SU-DHL-6 (cell line): ENCODE results near the gene RACGAP1.

Source experiments
- H2AFZ ChIP-seq: fragments of 200-600 bp; sonication (generic); 2 replicates; pipeline ENCODE4 v1.6.1; 2014; ENCODE audit warnings: low read depth, mild to moderate bottlenecking, moderate library complexity, mixed read lengths, antibody characterized with exemption, low read length; ENCODE audit not compliant: severe bottlenecking
- H3F3A ChIP-seq: fragments of 200-600 bp; shearing (Covaris generic); 2 replicates; pipeline ENCODE4 v1.6.0; 2016; ENCODE audit warnings: antibody characterized with exemption, mild to moderate bottlenecking; ENCODE audit not compliant: insufficient read depth
- H3K27ac ChIP-seq: fragments of 200-600 bp; sonication (generic); 2 replicates; pipeline ENCODE4 v1.5.1; 2016; ENCODE audit warnings: low read depth, mild to moderate bottlenecking, low read length, moderate library complexity, mixed read lengths
- H3K27me3 ChIP-seq: fragments of 200-600 bp; sonication (generic), shearing (Covaris generic); 2 replicates; pipeline ENCODE4 v1.6.0; 2014; ENCODE audit warnings: mild to moderate bottlenecking, low read length
- H3K36me3 ChIP-seq: fragments of 200-600 bp; sonication (generic); 2 replicates; pipeline ENCODE4 v1.6.1; 2014; ENCODE audit warnings: mild to moderate bottlenecking, low read length, mixed read lengths
- H3K4me2 ChIP-seq: fragments of 300-600, 200-600 bp; shearing (Covaris generic), sonication (generic); 2 replicates; pipeline ENCODE4 v1.6.0; 2014; ENCODE audit warnings: low read length, low read depth, mild to moderate bottlenecking; ENCODE audit not compliant: poor library complexity, severe bottlenecking
- H3K4me3 ChIP-seq: fragments of 200-600 bp; sonication (generic); 2 replicates; pipeline ENCODE4 v1.5.1; 2014; ENCODE audit warnings: antibody characterized with exemption, low read length, mild to moderate bottlenecking, mixed read lengths; ENCODE audit not compliant: insufficient read depth, poor library complexity, severe bottlenecking
- H3K79me2 ChIP-seq: fragments of 200-600 bp; sonication (generic); 2 replicates; pipeline ENCODE4 v1.6.1; 2014; ENCODE audit warnings: mild to moderate bottlenecking, low read length, moderate library complexity; ENCODE audit not compliant: insufficient read depth
- H3K9ac ChIP-seq: fragments of 200-600 bp; sonication (generic); 2 replicates; pipeline ENCODE4 v1.7.0; 2014; ENCODE audit warnings: mild to moderate bottlenecking, low read length
- H3K9me2 ChIP-seq: fragments of 200-600 bp; sonication (generic); replicated peaks from 2 replicates; pipeline ENCODE4 v1.6.1; 2014; ENCODE audit warnings: low read length; ENCODE audit not compliant: insufficient read depth
- H3K9me3 ChIP-seq: fragments of 200-600 bp; sonication (generic); 2 replicates; pipeline ENCODE4 v1.6.1; 2014; ENCODE audit warnings: low read length, mixed read lengths; ENCODE audit not compliant: insufficient read depth
- H4K20me1 ChIP-seq: fragments of 200-600 bp; sonication (generic); 2 replicates; pipeline ENCODE4 v1.6.1; 2014; ENCODE audit warnings: low read depth, mild to moderate bottlenecking, antibody characterized with exemption, low read length, moderate library complexity, mixed read lengths
- CTCF ChIP-seq: fragments of 200-600 bp; sonication (generic); IDR thresholded peaks from one replicate; pipeline ENCODE4 v1.5.1; 2017; ENCODE audit warnings: antibody characterized with exemption, mild to moderate bottlenecking, low read length, moderate library complexity; ENCODE audit not compliant: insufficient read depth, poor library complexity, severe bottlenecking
- EZH2phosphoT487 ChIP-seq: fragments of 200-600 bp; sonication (generic), shearing (Covaris generic); conservative IDR thresholded peaks from 2 replicates; pipeline ENCODE4 v1.6.1; 2018; ENCODE audit warnings: mild to moderate bottlenecking, antibody characterized with exemption, low read length, moderate library complexity, mixed read lengths

The RACGAP1 gene

GRCh38 chr12:50069069-50069468 lies 43.8 kb upstream of the RACGAP1 start:
- TF ChIP-seq CTCF = no peak
- no peak for TF ChIP-seq EZH2phosphoT487
- H3K27ac ChIP-seq = no peak overlapping the region

DNA sequence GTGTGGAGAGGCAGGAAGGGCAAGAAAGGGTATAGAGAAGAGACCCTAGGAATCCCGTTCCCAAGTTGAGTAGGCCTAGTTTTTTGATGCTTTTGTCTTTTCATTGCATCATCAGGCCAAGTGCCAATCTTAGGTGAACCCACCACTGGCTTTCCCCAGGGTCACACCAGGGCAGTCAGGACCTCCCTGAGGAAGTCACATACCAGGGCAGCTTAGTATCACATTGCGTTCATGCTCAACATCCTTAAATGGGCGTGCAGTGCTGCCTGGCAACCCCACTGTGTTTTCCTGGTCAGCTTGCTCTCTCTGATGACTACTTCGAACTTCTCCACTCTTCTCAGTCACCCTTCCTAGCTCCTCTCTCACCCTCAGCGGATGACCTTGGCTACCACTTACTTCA lies 41.1 kb upstream of the RACGAP1 start:
- H3K9me3 ChIP-seq = no peaks in the 10 kb centered on the region
- H4K20me1 ChIP-seq = no peaks in the 10 kb centered on the region
- TF ChIP-seq CTCF = no peak
- no peak for TF ChIP-seq EZH2phosphoT487
- H3K9ac ChIP-seq = no peak overlapping the region
- no peaks in the 10 kb centered on the region for H3K36me3 ChIP-seq
- H3K9me2 ChIP-seq = no peaks in the 10 kb centered on the region
- no peaks in the 10 kb centered on the region for H3K79me2 ChIP-seq
- H3K27ac ChIP-seq = no peak overlapping the region
- H3K4me2 ChIP-seq = no peak overlapping the region
- no peaks in the 10 kb centered on the region for H3F3A ChIP-seq
- H2AFZ ChIP-seq = no peak overlapping the region
- H3K4me3 ChIP-seq = no peak overlapping the region
- H3K27me3 ChIP-seq = no peaks in the 10 kb centered on the region

More at GRCh38 chr12:50069069-50069468, 43.8 kb upstream of the RACGAP1 start:
- Histone ChIP-seq H3K9me2 (no peaks in the 10 kb centered on the region), H3F3A (no peaks in the 10 kb centered on the region), H2AFZ (no peak overlapping the region), H3K9ac (no peak overlapping the region), H3K36me3 (no peaks in the 10 kb centered on the region), H3K4me3 (no peak overlapping the region), H3K79me2 (no peaks in the 10 kb centered on the region), H3K9me3 (no peaks in the 10 kb centered on the region), H4K20me1 (no peaks in the 10 kb centered on the region), H3K27me3 (no peaks in the 10 kb centered on the region), H3K4me2 (no peak overlapping the region)

DNA sequence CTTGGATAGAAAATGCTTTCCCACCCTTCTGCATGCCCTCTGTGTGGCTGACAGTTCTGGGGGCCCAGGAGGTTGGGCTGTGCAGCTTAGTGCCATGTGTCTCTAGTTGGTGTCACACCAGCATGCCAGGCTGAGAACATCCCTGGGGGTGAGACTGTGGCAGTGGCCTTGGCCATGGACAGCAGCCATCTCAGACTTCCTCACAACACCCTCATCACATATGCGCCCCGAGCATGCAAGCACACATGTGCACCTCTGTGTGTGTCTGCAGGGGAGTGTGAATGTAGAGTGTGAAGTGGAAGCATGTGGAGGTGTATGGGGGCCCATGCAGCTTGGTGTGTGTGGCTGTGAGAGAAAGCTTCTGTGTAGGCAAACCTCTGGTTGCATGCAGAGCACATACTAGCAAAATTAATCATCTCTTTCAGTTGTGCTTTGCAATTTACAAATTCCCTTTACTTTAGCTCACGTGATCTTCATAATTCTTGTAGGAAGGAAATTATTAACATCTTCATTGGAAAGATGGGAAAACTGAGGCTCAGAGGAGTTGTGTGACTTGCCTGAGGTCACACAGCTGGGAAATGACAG lies 40.5 kb upstream of the RACGAP1 start:
- no peak overlapping the region for H2AFZ ChIP-seq
- no peaks in the 10 kb centered on the region for H3K9me3 ChIP-seq
- TF ChIP-seq CTCF = no peak
- TF ChIP-seq EZH2phosphoT487 = no peak

More for the DNA sequence above, 40.5 kb upstream of the RACGAP1 start:
- Histone ChIP-seq H3K9me2 (no peaks in the 10 kb centered on the region), H3F3A (no peaks in the 10 kb centered on the region), H3K79me2 (no peaks in the 10 kb centered on the region), H3K27me3 (no peaks in the 10 kb centered on the region), H3K4me3 (no peak overlapping the region), H3K4me2 (no peak overlapping the region), H3K9ac (no peak overlapping the region), H3K27ac (no peak overlapping the region), H3K36me3 (no peaks in the 10 kb centered on the region), H4K20me1 (no peaks in the 10 kb centered on the region)
